Endometrial microvascular endothelial cells (primary cell): Measurements from ENCODE around the gene FKBP5. TPM values are rescaled to one million over a fixed set of nuclear protein-coding genes. Genes with fewer than 3 reads are reported as not detected.

ENCODE experiments used
- in situ Hi-C: cut with HindIII; loops from 2 replicates; pipeline ENCODE4 v1.10.0; 2017; ENCODE audit warnings: low sequenced_read_pairs, low pct_unique_long_range_greater_than_20kb; ENCODE audit errors: inconsistent ontology term
- total RNA-seq: library from RNA; depleted of rRNA; stranded (reverse); fragments of >200 nt; gene quantifications from one replicate; pipeline ENCODE4 v1.2.3, GENCODE V29; 2015; ENCODE audit errors: inconsistent ontology term

The FKBP5 gene
- total RNA-seq, 1 donor from 2014 or later = 67.3 TPM

- in situ Hi-C loops = no loop called here
These were observed 154.1 kb downstream of the FKBP5 start for GRCh38 chr6:35534407-35535170.

- in situ Hi-C loops = no loop called here
These were observed 154.7 kb downstream of the FKBP5 start for GRCh38 chr6:35533981-35534380.

GRCh38 chr6:35532126-35532525 is 156.6 kb downstream of the FKBP5 start:
- in situ Hi-C loops = no loop called here

DNA sequence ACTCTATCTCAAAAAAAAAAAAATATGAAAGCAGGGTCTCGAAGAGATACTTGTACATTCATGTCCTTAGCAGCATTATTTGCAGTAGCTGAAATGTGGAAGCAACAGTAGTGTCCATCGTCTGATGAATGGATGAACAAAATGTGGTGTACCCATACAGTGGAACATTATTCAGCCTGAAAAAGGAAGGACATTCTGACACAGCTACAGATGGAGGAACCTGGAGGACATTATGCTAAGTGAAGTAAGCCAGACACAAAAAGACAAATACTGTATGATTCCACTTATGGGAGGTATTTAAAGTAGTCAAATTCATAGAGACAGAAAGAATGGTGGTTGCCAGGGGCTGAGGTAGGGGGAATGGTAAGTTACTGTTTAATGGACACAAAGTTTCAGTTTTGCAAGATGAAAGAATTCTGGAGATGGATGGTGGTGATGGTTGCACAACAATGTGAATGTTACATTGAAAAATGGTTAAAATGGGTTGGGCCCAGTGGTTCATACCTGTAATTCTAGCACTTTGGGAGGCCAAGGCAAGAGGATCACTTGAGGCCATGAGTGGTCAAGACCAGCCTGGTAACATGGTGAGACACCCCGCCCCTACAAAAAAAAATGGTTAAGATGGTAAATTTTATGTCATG is 164.2 kb downstream of the FKBP5 start:
- in situ Hi-C loops = no loop called here

Other genes starting within 250 kb of the FKBP5 start
- 10.6 TPM for gene FANCE, start 236.6 kb downstream of the FKBP5 start, total RNA-seq
- gene RPL10A, start 220.5 kb downstream of the FKBP5 start, total RNA-seq = 1,136 TPM
- 1.2 TPM for gene TEAD3, start 191.8 kb downstream of the FKBP5 start, total RNA-seq
- not detected for gene TULP1, start 176.0 kb downstream of the FKBP5 start, total RNA-seq
- gene ARMC12, start 48.1 kb upstream of the FKBP5 start, total RNA-seq = 0.93 TPM
- gene CLPSL2, start 87.7 kb upstream of the FKBP5 start, total RNA-seq = not detected
- gene CLPSL1, start 92.1 kb upstream of the FKBP5 start, total RNA-seq = not detected
- not detected for gene CLPS, start 108.4 kb upstream of the FKBP5 start, total RNA-seq
- gene LHFPL5, start 116.4 kb upstream of the FKBP5 start, total RNA-seq = not detected
- 91.6 TPM for gene SRPK1, start 232.2 kb upstream of the FKBP5 start, total RNA-seq